GM19023 (cell line): ENCODE measurements around the gene CCDC184.
"Not testable (repeated sequence)": the region's sequence is repeated elsewhere in the genome, so short reads cannot be mapped to it uniquely, and the experiment has no call there.

Experiments used
- ATAC-seq: cut with Tn5 transposase; IDR thresholded peaks from one replicate; pipeline ENCODE4 v1.9.1; 2021; ENCODE audit warnings: mild to moderate bottlenecking, moderate library complexity; ENCODE audit not compliant: unreplicated experiment

The CCDC184 gene

DNA sequence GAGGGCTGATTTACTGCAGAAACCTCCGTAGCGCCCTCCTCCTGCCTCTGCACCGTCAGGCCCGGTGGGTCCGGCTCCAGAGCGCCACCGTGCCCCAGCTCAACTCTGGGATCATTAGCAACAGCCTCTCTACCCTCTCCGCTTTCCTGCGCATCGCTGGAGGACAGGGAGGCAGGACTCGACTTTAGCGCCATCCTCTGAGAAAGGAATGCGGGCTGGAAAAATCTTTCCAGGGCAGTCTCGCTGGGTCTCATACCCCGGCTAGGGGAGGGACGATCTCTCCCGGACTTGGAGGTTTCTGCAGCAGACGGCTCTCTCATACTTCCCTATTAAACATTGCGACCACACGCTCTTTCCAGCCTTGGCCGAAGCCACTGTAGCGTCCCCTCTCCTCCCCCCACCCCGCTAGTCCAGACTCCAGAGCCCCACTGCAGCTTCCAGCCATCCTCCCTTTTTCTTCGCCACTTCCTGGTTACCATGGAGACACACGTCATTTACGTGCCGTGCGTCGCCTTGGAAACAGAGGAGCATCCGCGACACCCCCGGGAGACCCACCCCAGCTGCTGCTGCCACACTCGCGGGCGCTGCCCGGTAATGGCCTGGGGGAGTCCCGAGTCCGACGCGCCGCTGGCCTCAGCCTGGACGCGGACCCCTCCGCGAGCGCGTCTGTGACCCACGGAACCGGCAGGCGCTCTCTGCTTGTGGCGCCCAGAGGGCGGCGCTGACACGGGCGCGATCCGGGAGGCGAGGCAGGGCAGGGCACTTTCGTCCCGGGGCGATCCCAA is at the start of gene CCDC184:
Gene CCDC184, plus strand, starts transcription at position 554 of the 785 bp plus-strand sequence. CDS start 479 bp downstream, outside the sequence.
- ATAC-seq = peak; percentile 66

- ATAC-seq = no peak
Observed at GRCh38 chr12:48135027-48135426, 48.4 kb upstream of the CCDC184 start.

- ATAC-seq = no peak
Observed at GRCh38 chr12:48142818-48143674, 40.4 kb upstream of the CCDC184 start.

DNA sequence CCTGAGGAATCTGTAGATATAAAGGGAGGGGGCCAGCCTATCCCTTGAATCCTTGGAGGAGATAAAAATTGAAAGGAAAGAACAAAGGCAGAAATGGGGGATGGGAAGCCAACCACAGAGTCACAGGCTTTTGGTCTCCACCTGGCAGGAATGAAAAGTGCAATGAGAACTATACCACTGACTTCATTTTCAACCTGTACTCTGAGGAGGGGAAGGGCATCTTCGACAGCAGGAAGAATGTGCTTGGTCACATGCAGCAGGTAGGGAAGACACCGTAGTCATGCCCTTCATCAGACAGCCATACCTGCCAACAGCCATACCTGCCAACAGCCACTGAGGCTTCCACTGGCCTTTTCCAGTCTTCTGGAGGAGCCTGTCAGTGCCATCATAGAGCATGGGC is 39.5 kb upstream of the CCDC184 start:
- ATAC-seq = no peak

DNA sequence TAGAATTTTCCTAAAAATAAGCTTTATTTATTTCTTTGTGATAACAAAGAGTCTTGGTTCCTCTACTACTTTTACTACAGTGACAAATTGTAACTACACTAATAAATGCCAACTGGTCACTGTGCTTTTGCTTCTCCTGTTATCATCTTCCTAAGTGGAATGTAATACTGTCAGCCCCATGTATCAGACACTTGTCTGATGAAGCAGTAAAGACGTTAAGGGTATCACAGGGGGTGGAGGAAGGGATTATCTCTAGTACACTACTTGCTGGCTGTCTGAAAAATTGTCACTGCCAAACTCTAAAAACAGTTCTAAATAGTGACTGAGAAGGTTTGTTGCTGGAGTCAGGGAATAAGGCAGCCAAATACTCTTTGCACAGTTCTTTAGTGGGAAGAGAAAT is 37.5 kb upstream of the CCDC184 start:
- ATAC-seq = no peak

GRCh38 chr12:48151103-48151771 is 32.2 kb upstream of the CCDC184 start:
- ATAC-seq = no peak

DNA sequence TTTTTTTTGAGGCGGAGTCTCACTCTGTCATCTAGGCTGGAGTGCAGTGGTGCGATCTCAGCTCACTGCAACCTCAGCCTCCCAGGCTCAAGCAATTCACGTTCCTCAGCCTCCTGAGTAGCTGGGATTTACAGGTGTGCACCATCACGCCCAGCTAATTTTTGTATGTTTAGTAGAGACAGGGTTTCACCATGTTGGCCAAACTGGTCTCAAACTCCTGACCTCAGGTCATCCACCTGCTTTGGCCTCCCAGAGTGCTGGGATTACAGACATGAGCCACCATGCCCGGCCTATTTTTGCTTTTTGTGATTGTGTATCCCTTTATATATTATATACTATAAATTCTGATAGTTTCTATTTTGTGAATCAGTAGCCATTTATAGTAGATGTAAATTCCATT is 27.7 kb upstream of the CCDC184 start:
- ATAC-seq = not testable (repeated sequence)

- ATAC-seq = no peak
Observed at GRCh38 chr12:48156652-48157017, 26.8 kb upstream of the CCDC184 start.

DNA sequence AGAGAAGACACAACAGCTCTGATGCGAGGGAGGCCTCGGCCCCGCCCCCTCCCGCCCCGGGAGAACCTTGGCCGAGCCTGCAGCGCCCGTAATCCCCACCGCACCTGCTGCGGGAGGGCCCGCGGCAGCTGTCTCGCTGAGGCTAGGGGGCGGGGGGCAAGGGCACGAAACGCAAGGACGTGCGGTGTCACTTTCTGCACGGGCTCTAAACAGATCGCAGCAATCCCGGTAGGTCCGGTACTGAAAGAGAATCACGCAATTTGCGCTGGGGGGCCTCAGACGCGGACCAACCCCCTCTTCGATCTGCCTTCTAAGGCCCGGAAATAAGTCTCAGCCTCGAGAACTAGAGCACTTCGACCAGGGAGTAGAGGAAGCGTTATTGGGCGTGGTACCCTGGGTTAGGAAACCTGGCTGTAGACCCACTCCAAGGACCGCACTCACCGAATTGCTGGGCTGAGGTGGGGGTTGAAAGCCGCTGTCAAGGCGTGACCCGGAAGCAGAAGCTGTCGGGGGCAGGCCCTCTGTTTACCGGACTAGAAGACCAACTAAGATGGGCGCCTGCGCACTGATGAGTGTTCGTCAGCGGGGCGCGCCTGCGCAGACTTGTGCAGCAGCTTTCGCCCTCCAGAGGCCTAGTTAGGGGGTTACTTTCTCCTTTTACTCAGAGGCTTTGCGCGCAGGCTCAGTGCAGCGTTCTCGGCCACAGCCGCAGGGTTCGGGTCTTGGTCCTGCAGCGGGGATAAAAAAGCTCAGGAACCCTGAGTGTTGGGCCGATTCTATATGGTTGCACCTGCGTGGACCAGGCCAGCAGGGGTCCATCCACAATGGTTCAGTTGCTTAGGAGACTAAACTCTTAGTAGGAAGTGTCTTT is 26.2 kb upstream of the CCDC184 start, which contains the start of gene ASB8:
Gene ASB8, minus strand, starts transcription at position 498 of the 871 bp plus-strand sequence. CDS start 4,019 bp downstream, outside the sequence.
- peak; percentile 89 for ATAC-seq

DNA sequence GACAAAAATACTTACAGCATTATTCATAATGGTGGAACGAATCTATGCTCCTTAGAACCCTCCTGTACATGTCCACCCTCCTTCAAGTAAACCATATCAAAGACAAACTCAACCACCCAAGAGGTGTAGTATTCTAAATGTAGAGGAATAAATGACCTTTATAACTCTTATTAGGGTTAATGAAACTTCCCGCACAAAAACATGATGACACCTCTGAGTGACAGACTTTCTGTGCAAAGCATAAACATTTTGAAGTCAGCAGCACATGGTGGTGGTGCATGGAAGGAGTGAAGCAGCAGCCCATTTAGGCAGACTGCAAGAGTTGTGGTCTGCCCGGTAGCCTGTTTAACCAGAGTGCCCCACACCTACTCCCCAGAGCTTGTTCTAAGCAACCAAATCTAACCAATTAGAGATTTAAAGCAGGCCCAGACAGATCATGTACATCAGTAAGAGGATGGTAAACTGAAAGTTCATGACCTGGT is 25.5 kb upstream of the CCDC184 start:
- no peak for ATAC-seq

- ATAC-seq = no peak
Observed at GRCh38 chr12:48160046-48160445, 23.4 kb upstream of the CCDC184 start.

DNA sequence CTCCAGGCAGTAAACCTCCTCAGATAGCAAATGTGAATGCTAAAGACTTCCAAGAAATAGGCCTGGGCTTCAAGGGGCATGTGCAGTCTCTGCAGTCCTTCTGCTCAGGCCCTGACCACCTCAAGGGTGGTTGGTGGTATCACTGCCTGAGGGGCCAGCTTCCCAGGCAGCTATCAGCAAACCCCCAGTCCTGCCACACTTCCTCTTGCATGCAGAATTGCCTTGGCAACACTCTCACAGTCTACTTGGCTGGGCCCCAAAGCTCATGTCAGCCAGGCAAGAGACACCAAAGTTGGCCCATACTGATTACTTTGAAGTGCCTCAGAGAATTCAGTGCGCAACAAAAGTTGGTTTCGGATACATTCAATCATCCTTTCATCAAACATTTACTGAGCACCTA is 22.6 kb upstream of the CCDC184 start:
- ATAC-seq = no peak

- no peak for ATAC-seq
Observed at GRCh38 chr12:48163150-48163747, 20.2 kb upstream of the CCDC184 start.

- no peak for ATAC-seq
Observed at GRCh38 chr12:48164451-48164850, 19.0 kb upstream of the CCDC184 start.

- ATAC-seq = no peak
Observed at GRCh38 chr12:48165089-48165981, 18.1 kb upstream of the CCDC184 start.

GRCh38 chr12:48169011-48169410 is 14.4 kb upstream of the CCDC184 start:
- no peak for ATAC-seq

GRCh38 chr12:48175613-48176416 is 7.6 kb upstream of the CCDC184 start:
- ATAC-seq = no peak

GRCh38 chr12:48176417-48176751 is 7.1 kb upstream of the CCDC184 start:
- no peak for ATAC-seq
